Airway epithelial cell (primary cell): ENCODE results near the gene HNRNPD. TPM values are rescaled to one million over a fixed set of nuclear protein-coding genes. Genes with fewer than 3 reads are reported as not detected.

Experiments used
- total RNA-seq: library from RNA; depleted of rRNA; stranded (reverse); fragments of >200 nt; gene quantifications from 2 replicates; pipeline ENCODE4 v1.2.3, GENCODE V29; 2015

The HNRNPD gene
- total RNA-seq, result 70.4 and 72.1 TPM in 2 replicates

GRCh38 chr4:82373816-82374625 is at the start of gene HNRNPD:
Gene HNRNPD, minus strand, starts transcription at chr4:82373991. Its CDS starts 313 bp downstream, at chr4:82373678.

Other genes starting within 250 kb of the HNRNPD start
- 172 and 182 TPM in 2 replicates for gene HNRNPDL, start 56.5 kb upstream of the HNRNPD start, total RNA-seq
- 46.1 and 51.8 TPM in 2 replicates for gene ENOPH1, start 56.6 kb upstream of the HNRNPD start, total RNA-seq
- 0.42 and 0.65 TPM in 2 replicates for gene TMEM150C, start 188.0 kb upstream of the HNRNPD start, total RNA-seq